WTC11 (cell line): Measurements from ENCODE around the gene CD8A. TPM values are rescaled to one million over a fixed set of nuclear protein-coding genes. Genes with fewer than 3 reads are reported as not detected.
A peak's percentile ranks its signal among the peaks of the same experiment; 100 is the strongest.

ENCODE experiments used
- ATAC-seq: fragments of 200-7000 bp; cut with Tn5 transposase; 2 replicates; pipeline ENCODE4 v1.10.0; 2021; ENCODE audit warnings: mild to moderate bottlenecking, moderate library complexity
- CTCF ChIA-PET: fragments of 300-600 bp; sonication (Branson Sonifier 250); formaldehyde crosslinking; loops from one replicate; lab custom pipeline; 2021; ENCODE audit warnings: antibody characterized with exemption; lab: Charles Lee
- POLR2A ChIA-PET: fragments of 350-600 bp; sonication (Branson Sonifier 250); formaldehyde crosslinking; loops from one replicate; lab custom pipeline; 2021; ENCODE audit warnings: antibody characterized with exemption; lab: Charles Lee
- DNase-seq: peaks from one replicate; pipeline ENCODE4 v3.0.0; 2021; ENCODE audit warnings: low spot score
- H3K27ac Mint-ChIP-seq: 2 replicates; pipeline ENCODE4 v1.8.0; 2021; ENCODE audit warnings: mixed read lengths
- H3K27me3 Mint-ChIP-seq: 2 replicates; pipeline ENCODE4 v1.8.0; 2021; ENCODE audit warnings: low read depth, mild to moderate bottlenecking, moderate library complexity, mixed read lengths
- H3K36me3 Mint-ChIP-seq: 2 replicates; pipeline ENCODE4 v1.8.0; 2021; ENCODE audit warnings: mixed read lengths
- H3K4me1 Mint-ChIP-seq: 2 replicates; pipeline ENCODE4 v1.8.0; 2022; ENCODE audit warnings: mixed read lengths
- H3K4me3 Mint-ChIP-seq: 2 replicates; pipeline ENCODE4 v1.8.0; 2021; ENCODE audit warnings: mild to moderate bottlenecking, moderate library complexity, mixed read lengths
- H3K9me3 Mint-ChIP-seq: 2 replicates; pipeline ENCODE4 v1.8.0; 2021; ENCODE audit warnings: mixed read lengths
- CREM ChIP-seq: sonication (generic); formaldehyde crosslinking; IDR thresholded peaks from 2 replicates; pipeline ENCODE4 v1.8.1; 2022; ENCODE audit warnings: mild to moderate bottlenecking, missing genetic modification reagents, moderate library complexity
- FOXK1 ChIP-seq: sonication (generic); formaldehyde crosslinking; IDR thresholded peaks from 2 replicates; pipeline ENCODE4 v1.8.0; 2022; ENCODE audit warnings: mild to moderate bottlenecking, moderate library complexity, missing genetic modification reagents
- HMGA2 ChIP-seq: fragments of 250-450 bp; sonication (Bioruptor Pico); IDR thresholded peaks from 2 replicates; pipeline ENCODE4 v1.4.0; 2021; ENCODE audit warnings: mild to moderate bottlenecking, moderate library complexity
- JAZF1 ChIP-seq: fragments of 250-450 bp; sonication (Bioruptor Pico); IDR thresholded peaks from 2 replicates; pipeline ENCODE4 v1.9.0; 2021; ENCODE audit warnings: moderate library complexity, mild to moderate bottlenecking, inconsistent platforms
- JUN ChIP-seq: sonication (generic); formaldehyde crosslinking; IDR thresholded peaks from 2 replicates; pipeline ENCODE4 v1.8.0; 2023; ENCODE audit warnings: mild to moderate bottlenecking, missing genetic modification reagents
- NR2C2 ChIP-seq: sonication (generic); formaldehyde crosslinking; IDR thresholded peaks from 2 replicates; pipeline ENCODE4 v1.8.0; 2022; ENCODE audit warnings: mild to moderate bottlenecking, missing genetic modification reagents
- RORB ChIP-seq: fragments of 250-450 bp; sonication (Bioruptor Pico); IDR thresholded peaks from 2 replicates; pipeline ENCODE4 v1.9.0; 2021; ENCODE audit warnings: mild to moderate bottlenecking
- TEAD4 ChIP-seq: sonication (generic); formaldehyde crosslinking; IDR thresholded peaks from 2 replicates; pipeline ENCODE4 v1.8.0; 2022; ENCODE audit warnings: mild to moderate bottlenecking, missing genetic modification reagents
- ZNF232 ChIP-seq: sonication (generic); formaldehyde crosslinking; IDR thresholded peaks from 2 replicates; pipeline ENCODE4 v1.8.0; 2022; ENCODE audit warnings: mild to moderate bottlenecking, missing genetic modification reagents
- ZNF416 ChIP-seq: fragments of 250-450 bp; sonication (Bioruptor Pico); IDR thresholded peaks from 2 replicates; pipeline ENCODE4 v1.9.0; 2021; ENCODE audit warnings: mild to moderate bottlenecking, inconsistent platforms
- ZNF671 ChIP-seq: fragments of 250-450 bp; sonication (Bioruptor Pico); IDR thresholded peaks from 2 replicates; pipeline ENCODE4 v1.8.0; 2021; ENCODE audit warnings: mild to moderate bottlenecking
- total RNA-seq: library from RNA; stranded (reverse); gene quantifications from 3 replicates; pipeline ENCODE4 v1.2.3, GENCODE V29; 2021
- TF ChIP-seq, protein P1 (sequence below): sonication (generic); formaldehyde crosslinking; IDR thresholded peaks from 2 replicates; pipeline ENCODE4 v1.8.1; 2022; ENCODE audit warnings: low read depth, mild to moderate bottlenecking, moderate library complexity, missing genetic modification reagents, borderline replicate concordance
- TF ChIP-seq, protein P2 (sequence below): sonication (generic); formaldehyde crosslinking; conservative IDR thresholded peaks from 2 replicates; pipeline ENCODE4 v1.8.1; 2023; ENCODE audit warnings: mild to moderate bottlenecking, low read depth, missing genetic modification reagents, moderate library complexity
- TF ChIP-seq, protein P3 (sequence below): sonication (generic); formaldehyde crosslinking; IDR thresholded peaks from 2 replicates; pipeline ENCODE4 v1.8.1; 2023; ENCODE audit warnings: mild to moderate bottlenecking, missing genetic modification reagents
- TF ChIP-seq, protein P4 (sequence below): fragments of 250-450 bp; sonication (Bioruptor Pico); IDR thresholded peaks from 2 replicates; pipeline ENCODE4 v1.9.0; 2021; ENCODE audit warnings: mild to moderate bottlenecking
- TF ChIP-seq, protein P5 (sequence below): sonication (generic); formaldehyde crosslinking; IDR thresholded peaks from 2 replicates; pipeline ENCODE4 v1.8.1; 2022; ENCODE audit warnings: low read depth, missing genetic modification reagents, borderline replicate concordance
- TF ChIP-seq, protein P6 (sequence below): sonication (generic); formaldehyde crosslinking; IDR thresholded peaks from 2 replicates; pipeline ENCODE4 v1.8.0; 2023; ENCODE audit warnings: missing genetic modification reagents, mild to moderate bottlenecking, borderline replicate concordance
- TF ChIP-seq, protein P7 (sequence below): sonication (generic); formaldehyde crosslinking; IDR thresholded peaks from 2 replicates; pipeline ENCODE4 v1.8.1; 2022; ENCODE audit warnings: missing genetic modification reagents, borderline replicate concordance

Gene CD8A
- total RNA-seq, 1 experiment from 2014 or later = 0.44 TPM

DNA sequence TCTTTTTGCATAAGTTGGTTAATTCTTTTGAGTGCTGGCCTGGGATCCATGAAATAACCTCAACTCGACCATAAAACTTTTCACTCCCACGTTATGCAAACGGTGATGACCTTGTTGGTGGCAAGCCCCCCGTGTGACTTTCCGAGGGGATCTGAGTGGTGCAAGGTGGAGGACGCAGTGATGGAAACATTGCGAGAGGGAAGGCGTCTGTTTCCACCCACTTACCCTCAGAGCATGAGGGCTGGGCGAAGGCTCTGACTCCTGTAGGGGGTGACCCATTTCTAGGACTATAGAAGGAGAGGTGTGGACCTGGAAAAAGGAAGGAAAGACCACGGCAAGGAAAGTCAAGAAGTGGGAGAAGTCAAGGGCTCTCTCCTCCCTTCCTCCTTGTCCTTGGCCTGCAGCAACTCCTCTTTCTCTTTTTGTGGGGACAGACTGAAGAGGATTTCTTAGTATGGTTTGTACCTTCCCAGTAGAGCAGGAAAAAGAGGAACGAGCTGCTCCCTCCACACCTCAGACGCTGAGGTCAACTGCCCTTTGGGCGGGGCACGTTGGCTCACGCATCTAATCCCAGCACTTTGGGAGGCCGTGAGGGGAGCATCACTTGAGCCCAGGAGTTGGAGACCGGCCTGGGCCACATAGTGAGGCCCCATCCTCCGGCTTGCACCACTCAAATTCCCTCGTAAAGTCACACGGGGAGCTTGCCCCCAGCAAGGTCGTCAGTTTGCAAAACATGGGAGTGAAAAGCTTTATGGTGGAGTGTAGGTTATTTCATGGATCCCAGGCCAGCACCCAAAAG is 15.5 kb upstream of the CD8A start:
- DNase-seq (no peak), ATAC-seq (no peak)
- TF ChIP-seq NR2C2 (CRISPR knock-in tag) (no peak), CREM (no peak)
- no peak overlapping the region for H3K27ac Mint-ChIP-seq
- POLR2A ChIA-PET = no interaction called here
- H3K4me3 Mint-ChIP-seq = peak overlapping the region; percentile 33; the same call in 1 of the 2 replicates
- CTCF ChIA-PET = interaction anchor here (0.9 to 1.4 kb wide), 2 partner anchors 15 to 288 kb away, joined by 3 to 5 read pairs; partner anchors contain the start of gene CD8A
- peaks cover 50% of the 10 kb centered on the region for H3K27me3 Mint-ChIP-seq
- H3K4me1 Mint-ChIP-seq = peaks cover 12% of the 10 kb centered on the region
- no peaks in the 10 kb centered on the region for H3K36me3 Mint-ChIP-seq
- no peaks in the 10 kb centered on the region for H3K9me3 Mint-ChIP-seq

DNA sequence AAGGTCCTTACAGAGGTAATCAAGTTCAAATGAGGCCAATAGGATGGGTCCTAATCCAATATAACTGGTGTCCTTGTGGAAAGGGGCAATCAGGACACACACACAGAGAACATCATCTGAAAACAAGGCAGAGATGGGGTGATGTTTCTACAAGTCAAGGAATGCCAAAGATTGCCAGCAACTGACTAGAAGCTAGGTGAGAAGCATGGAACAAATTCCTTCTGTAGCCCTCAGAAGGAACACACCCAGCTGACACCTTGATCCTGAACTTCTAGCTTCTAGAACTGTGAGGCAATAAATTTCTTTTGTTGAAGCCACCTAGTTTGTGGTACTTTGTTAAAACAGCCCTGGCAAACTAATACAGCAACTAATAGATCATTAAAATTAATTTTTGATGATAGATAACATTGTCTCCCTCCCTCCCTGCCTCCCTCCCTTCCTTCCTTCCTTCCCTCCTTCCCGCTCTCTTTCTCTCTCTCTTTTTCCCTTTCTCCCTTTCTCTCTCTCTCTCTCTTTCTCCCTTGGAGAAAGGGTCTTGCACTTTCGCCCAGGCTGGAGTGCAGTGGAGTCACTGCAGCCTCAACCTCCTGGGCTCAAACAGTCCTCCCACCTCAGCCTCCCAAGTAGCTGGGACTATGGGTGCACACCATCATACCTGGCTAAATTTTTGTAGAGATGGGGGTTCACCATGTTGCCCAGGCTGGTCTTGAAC is 10.3 kb upstream of the CD8A start:
- no peak for ATAC-seq
- Mint-ChIP-seq H3K4me3 (no peak overlapping the region), H3K27me3 (peaks cover 18% of the 10 kb centered on the region)

DNA sequence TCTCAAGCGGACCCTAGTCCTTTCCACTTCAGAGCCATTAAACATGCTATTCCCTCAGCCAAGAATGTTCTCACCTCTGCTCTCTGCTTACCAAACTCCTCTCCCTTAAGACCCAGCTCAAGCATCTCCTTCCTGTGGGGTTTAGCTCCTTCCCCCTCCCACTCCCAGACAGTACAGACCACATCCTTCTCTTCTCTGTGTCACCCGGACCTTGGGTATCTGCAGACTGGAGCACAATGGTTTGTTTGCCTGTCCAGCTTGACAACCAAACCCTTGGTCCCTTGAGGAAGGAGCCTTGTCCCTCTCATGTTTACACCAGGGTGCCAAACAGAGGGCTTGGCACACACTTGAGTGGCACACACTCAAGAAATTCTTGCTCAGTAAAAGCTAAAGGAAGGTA is 4.1 kb upstream of the CD8A start:
- Mint-ChIP-seq H3K4me1 (peaks cover 12% of the 10 kb centered on the region), H3K9me3 (peaks cover 26% of the 10 kb centered on the region), H3K27me3 (peaks cover 67% of the 10 kb centered on the region), H3K36me3 (peaks cover 19% of the 10 kb centered on the region), H3K27ac (no peak overlapping the region), H3K4me3 (no peak overlapping the region)
- ChIA-PET CTCF (no interaction called here), POLR2A (no interaction called here)
- DNase-seq (no peak), ATAC-seq (no peak)
- TF ChIP-seq, protein P1, sequence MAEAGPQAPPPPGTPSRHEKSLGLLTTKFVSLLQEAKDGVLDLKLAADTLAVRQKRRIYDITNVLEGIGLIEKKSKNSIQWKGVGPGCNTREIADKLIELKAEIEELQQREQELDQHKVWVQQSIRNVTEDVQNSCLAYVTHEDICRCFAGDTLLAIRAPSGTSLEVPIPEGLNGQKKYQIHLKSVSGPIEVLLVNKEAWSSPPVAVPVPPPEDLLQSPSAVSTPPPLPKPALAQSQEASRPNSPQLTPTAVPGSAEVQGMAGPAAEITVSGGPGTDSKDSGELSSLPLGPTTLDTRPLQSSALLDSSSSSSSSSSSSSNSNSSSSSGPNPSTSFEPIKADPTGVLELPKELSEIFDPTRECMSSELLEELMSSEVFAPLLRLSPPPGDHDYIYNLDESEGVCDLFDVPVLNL (CRISPR knock-in tag) = no peak
- TF ChIP-seq RORB = no peak
- TF ChIP-seq, protein P2, sequence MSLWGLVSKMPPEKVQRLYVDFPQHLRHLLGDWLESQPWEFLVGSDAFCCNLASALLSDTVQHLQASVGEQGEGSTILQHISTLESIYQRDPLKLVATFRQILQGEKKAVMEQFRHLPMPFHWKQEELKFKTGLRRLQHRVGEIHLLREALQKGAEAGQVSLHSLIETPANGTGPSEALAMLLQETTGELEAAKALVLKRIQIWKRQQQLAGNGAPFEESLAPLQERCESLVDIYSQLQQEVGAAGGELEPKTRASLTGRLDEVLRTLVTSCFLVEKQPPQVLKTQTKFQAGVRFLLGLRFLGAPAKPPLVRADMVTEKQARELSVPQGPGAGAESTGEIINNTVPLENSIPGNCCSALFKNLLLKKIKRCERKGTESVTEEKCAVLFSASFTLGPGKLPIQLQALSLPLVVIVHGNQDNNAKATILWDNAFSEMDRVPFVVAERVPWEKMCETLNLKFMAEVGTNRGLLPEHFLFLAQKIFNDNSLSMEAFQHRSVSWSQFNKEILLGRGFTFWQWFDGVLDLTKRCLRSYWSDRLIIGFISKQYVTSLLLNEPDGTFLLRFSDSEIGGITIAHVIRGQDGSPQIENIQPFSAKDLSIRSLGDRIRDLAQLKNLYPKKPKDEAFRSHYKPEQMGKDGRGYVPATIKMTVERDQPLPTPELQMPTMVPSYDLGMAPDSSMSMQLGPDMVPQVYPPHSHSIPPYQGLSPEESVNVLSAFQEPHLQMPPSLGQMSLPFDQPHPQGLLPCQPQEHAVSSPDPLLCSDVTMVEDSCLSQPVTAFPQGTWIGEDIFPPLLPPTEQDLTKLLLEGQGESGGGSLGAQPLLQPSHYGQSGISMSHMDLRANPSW (CRISPR knock-in tag) = no peak
- TF ChIP-seq, protein P3, sequence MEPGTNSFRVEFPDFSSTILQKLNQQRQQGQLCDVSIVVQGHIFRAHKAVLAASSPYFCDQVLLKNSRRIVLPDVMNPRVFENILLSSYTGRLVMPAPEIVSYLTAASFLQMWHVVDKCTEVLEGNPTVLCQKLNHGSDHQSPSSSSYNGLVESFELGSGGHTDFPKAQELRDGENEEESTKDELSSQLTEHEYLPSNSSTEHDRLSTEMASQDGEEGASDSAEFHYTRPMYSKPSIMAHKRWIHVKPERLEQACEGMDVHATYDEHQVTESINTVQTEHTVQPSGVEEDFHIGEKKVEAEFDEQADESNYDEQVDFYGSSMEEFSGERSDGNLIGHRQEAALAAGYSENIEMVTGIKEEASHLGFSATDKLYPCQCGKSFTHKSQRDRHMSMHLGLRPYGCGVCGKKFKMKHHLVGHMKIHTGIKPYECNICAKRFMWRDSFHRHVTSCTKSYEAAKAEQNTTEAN (CRISPR knock-in tag) = no peak
- TF ChIP-seq, protein P4, sequence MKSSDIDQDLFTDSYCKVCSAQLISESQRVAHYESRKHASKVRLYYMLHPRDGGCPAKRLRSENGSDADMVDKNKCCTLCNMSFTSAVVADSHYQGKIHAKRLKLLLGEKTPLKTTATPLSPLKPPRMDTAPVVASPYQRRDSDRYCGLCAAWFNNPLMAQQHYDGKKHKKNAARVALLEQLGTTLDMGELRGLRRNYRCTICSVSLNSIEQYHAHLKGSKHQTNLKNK (CRISPR knock-in tag) = no peak
- TF ChIP-seq ZNF671 = no peak
- TF ChIP-seq, protein P5, sequence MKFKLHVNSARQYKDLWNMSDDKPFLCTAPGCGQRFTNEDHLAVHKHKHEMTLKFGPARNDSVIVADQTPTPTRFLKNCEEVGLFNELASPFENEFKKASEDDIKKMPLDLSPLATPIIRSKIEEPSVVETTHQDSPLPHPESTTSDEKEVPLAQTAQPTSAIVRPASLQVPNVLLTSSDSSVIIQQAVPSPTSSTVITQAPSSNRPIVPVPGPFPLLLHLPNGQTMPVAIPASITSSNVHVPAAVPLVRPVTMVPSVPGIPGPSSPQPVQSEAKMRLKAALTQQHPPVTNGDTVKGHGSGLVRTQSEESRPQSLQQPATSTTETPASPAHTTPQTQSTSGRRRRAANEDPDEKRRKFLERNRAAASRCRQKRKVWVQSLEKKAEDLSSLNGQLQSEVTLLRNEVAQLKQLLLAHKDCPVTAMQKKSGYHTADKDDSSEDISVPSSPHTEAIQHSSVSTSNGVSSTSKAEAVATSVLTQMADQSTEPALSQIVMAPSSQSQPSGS (CRISPR knock-in tag) = no peak
- no peak for TF ChIP-seq FOXK1 (CRISPR knock-in tag)
- TF ChIP-seq, protein P6, sequence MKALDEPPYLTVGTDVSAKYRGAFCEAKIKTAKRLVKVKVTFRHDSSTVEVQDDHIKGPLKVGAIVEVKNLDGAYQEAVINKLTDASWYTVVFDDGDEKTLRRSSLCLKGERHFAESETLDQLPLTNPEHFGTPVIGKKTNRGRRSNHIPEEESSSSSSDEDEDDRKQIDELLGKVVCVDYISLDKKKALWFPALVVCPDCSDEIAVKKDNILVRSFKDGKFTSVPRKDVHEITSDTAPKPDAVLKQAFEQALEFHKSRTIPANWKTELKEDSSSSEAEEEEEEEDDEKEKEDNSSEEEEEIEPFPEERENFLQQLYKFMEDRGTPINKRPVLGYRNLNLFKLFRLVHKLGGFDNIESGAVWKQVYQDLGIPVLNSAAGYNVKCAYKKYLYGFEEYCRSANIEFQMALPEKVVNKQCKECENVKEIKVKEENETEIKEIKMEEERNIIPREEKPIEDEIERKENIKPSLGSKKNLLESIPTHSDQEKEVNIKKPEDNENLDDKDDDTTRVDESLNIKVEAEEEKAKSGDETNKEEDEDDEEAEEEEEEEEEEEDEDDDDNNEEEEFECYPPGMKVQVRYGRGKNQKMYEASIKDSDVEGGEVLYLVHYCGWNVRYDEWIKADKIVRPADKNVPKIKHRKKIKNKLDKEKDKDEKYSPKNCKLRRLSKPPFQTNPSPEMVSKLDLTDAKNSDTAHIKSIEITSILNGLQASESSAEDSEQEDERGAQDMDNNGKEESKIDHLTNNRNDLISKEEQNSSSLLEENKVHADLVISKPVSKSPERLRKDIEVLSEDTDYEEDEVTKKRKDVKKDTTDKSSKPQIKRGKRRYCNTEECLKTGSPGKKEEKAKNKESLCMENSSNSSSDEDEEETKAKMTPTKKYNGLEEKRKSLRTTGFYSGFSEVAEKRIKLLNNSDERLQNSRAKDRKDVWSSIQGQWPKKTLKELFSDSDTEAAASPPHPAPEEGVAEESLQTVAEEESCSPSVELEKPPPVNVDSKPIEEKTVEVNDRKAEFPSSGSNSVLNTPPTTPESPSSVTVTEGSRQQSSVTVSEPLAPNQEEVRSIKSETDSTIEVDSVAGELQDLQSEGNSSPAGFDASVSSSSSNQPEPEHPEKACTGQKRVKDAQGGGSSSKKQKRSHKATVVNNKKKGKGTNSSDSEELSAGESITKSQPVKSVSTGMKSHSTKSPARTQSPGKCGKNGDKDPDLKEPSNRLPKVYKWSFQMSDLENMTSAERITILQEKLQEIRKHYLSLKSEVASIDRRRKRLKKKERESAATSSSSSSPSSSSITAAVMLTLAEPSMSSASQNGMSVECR = no peak
- TF ChIP-seq TEAD4 (CRISPR knock-in tag) = no peak
- TF ChIP-seq HMGA2 = no peak
- TF ChIP-seq, protein P7, sequence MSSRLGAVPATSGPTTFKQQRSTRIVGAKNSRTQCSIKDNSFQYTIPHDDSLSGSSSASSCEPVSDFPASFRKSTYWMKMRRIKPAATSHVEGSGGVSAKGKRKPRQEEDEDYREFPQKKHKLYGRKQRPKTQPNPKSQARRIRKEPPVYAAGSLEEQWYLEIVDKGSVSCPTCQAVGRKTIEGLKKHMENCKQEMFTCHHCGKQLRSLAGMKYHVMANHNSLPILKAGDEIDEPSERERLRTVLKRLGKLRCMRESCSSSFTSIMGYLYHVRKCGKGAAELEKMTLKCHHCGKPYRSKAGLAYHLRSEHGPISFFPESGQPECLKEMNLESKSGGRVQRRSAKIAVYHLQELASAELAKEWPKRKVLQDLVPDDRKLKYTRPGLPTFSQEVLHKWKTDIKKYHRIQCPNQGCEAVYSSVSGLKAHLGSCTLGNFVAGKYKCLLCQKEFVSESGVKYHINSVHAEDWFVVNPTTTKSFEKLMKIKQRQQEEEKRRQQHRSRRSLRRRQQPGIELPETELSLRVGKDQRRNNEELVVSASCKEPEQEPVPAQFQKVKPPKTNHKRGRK (CRISPR knock-in tag) = no peak
- TF ChIP-seq ZNF232 (CRISPR knock-in tag) = no peak
- no peak for TF ChIP-seq JAZF1

More for the DNA sequence above, 10.3 kb upstream of the CD8A start:
- no peak overlapping the region for H3K27ac Mint-ChIP-seq
- ChIA-PET CTCF (no interaction called here), POLR2A (no interaction called here)
- H3K36me3 Mint-ChIP-seq = peaks cover 14% of the 10 kb centered on the region
- DNase-seq = no peak
- H3K9me3 Mint-ChIP-seq = peaks cover 14% of the 10 kb centered on the region
- H3K4me1 Mint-ChIP-seq = no peaks in the 10 kb centered on the region
- TF ChIP-seq JUN (CRISPR knock-in tag) (no peak), ZNF416 (CRISPR knock-in tag) (no peak)
- TF ChIP-seq, all 79 proteins: peak for 0
